ENCODE data around the gene PGLYRP2.

- TF ChIP-seq, protein P1, sequence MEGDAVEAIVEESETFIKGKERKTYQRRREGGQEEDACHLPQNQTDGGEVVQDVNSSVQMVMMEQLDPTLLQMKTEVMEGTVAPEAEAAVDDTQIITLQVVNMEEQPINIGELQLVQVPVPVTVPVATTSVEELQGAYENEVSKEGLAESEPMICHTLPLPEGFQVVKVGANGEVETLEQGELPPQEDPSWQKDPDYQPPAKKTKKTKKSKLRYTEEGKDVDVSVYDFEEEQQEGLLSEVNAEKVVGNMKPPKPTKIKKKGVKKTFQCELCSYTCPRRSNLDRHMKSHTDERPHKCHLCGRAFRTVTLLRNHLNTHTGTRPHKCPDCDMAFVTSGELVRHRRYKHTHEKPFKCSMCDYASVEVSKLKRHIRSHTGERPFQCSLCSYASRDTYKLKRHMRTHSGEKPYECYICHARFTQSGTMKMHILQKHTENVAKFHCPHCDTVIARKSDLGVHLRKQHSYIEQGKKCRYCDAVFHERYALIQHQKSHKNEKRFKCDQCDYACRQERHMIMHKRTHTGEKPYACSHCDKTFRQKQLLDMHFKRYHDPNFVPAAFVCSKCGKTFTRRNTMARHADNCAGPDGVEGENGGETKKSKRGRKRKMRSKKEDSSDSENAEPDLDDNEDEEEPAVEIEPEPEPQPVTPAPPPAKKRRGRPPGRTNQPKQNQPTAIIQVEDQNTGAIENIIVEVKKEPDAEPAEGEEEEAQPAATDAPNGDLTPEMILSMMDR (IDR thresholded peaks at IDR 0.05): no peak
- TF ChIP-seq RXRA (IDR thresholded peaks at IDR 0.05; ENCODE audit: borderline replicate concordance, low read depth) (no peak), MXI1 (IDR thresholded peaks at IDR 0.05; ENCODE audit: low read depth, low read length) (no peak), POLR2AphosphoS5 (IDR thresholded peaks at IDR 0.05; ENCODE audit: low read depth, low read length) (no peak), REST (IDR thresholded peaks at IDR 0.05; ENCODE audit: low read depth, low read length) (no peak), YY1 (IDR thresholded peaks at IDR 0.05; ENCODE audit: low read depth) (no peak), SMC3 (IDR thresholded peaks at IDR 0.05; ENCODE audit: low read depth, low read length) (no peak), GABPA (IDR thresholded peaks at IDR 0.05; ENCODE audit: low read depth) (no peak), EZH2phosphoT487 (IDR thresholded peaks at IDR 0.05; ENCODE audit: borderline replicate concordance, low read depth) (no peak), SIN3A (IDR thresholded peaks at IDR 0.05; ENCODE audit: borderline replicate concordance, low read depth, low read length) (no peak), ZBTB33 (IDR thresholded peaks at IDR 0.05; ENCODE audit: borderline replicate concordance, low read depth) (no peak)
These were observed 9.6 kb downstream of the PGLYRP2 start for GRCh38 chr19:15469513-15470297.

Data from SK-N-SH (cell line).